GM18502 (cell line): ENCODE data around the gene GRPR.

Experiments
- ATAC-seq: cut with Tn5 transposase; IDR thresholded peaks from one replicate; pipeline ENCODE4 v1.9.1; 2021; ENCODE audit warnings: mild to moderate bottlenecking; ENCODE audit not compliant: unreplicated experiment, poor library complexity

Gene GRPR

DNA sequence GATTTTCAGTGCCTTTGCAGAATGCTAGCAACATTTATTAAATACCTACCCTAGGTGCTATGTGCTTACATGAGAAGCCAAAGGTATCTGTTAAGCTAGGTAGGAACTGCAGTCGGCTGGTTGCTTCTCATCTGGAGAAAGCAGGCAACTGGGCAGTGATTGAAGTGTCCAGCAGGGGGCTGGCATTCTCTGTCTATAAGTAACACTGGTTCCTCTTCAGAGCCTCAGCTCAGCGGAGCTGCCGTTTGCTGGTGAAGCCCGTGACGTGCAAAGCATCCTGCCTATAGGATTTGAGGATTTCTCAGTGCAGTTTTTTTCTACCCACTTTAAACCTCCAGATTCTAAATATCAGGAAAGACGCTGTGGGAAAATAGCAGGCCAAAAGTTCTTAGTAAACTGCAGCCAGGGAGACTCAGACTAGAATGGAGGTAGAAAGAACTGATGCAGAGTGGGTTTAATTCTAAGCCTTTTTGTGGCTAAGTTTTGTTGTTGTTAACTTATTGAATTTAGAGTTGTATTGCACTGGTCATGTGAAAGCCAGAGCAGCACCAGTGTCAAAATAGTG lies at the start of gene GRPR:
TSS of gene GRPR (plus strand) at position 344 of the 565 bp plus-strand sequence. CDS start 389 bp downstream, outside the sequence.
- ATAC-seq = peak; percentile 64

DNA sequence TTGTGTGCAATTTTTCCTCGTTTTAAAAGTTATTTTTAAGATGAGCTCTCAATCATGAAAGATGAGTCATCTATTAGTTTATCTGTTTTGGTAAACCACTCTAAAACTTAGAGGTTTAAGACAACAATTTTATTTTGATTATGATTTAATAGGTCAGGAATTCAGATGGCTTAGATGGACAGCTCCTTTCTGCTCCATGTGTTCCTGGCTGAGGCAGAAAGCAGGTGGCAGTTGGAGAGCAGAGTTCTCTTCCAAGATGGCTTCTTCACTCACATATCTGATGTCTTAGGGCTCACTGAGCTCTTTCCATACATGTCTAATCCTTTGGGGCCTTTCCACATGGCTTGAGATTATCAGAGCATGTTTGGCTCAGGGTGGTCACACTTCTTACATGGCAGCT lies 48.3 kb upstream of the GRPR start:
- no peak for ATAC-seq

DNA sequence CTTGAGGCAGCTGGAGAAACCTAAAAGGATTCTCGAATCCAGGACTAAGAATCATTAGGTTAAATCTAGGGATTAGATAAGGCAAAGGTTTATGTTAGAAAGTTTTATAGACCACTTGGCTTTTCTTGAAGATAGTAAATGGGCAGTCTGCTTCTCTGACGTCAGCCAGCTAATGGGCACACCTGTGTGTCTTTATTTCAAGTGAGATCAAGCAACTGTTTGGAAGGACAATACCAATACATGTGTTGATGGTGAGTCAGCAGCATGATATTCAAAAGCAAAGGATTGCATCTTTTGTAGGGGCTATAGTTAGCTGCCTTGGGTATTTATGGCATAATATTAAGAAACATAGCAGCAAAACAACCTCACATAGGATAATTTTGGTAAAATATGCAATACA lies 46.5 kb upstream of the GRPR start:
- ATAC-seq = no peak

DNA sequence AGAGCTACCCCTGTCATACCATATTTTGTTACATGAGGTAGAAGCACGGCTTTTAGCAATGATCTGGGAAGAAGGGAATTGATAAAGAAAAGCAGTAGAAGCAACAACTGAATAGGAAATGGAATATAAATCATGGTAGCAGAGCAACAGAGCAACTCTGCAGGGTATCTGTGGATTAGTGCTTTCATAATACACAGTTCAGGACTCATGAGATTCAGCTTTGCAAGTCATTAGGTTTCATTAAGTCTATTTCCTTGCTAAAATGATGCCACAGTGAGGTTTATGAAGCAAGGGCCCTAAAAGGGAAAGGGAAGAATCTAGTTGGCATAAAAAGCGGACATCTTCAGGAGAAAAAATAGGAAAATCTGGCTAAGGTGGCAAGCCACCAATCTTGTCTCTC lies 45.6 kb upstream of the GRPR start:
- no peak for ATAC-seq

DNA sequence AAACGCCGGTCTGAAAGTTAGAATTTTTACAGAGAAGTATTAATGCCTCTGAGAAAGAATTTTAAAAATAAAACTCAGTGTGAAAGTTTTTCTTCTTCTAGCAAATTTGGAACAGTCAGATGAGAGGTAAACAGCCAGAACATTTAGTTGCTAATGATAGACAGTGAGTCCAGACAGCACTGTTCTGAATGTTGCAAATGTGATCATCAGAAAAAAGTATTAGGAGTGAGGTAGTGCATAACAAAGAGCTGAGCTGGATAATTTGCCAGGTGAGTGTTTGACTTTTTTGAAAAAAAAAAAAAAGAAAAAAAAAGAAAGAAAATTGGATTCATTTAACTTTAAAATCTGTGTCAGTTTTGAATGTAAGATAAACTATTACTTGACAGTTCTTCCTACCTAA lies 42.0 kb upstream of the GRPR start:
- ATAC-seq = no peak

DNA sequence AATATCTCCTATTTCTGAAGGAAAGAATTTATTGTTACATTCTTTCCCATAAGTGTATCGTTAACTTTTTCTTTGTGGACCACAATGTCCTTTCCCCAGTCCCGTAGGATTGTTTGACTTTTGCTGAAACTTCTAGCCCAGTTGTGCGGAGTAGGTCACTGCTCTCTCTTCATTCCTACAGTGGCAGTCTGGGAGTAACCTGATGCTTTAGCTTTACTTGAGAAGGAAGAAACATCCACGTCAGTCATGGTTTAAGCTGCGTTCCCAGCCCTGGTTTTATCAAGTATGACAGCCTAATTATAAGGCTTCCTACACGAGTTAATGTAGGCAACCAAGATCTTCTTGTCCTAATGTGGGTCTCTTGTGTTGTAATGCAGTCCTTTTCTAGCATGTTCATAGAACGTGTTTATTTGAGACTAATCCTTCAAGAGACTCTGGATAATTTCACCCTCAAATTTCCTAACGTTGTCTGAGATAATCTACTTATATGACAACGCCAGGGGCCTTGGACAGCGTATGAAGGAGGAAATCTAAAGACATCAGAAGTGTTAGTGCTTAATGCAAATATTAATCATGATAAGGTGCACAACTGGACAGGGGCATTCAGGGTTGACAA lies 40.8 kb upstream of the GRPR start:
- ATAC-seq = no peak

DNA sequence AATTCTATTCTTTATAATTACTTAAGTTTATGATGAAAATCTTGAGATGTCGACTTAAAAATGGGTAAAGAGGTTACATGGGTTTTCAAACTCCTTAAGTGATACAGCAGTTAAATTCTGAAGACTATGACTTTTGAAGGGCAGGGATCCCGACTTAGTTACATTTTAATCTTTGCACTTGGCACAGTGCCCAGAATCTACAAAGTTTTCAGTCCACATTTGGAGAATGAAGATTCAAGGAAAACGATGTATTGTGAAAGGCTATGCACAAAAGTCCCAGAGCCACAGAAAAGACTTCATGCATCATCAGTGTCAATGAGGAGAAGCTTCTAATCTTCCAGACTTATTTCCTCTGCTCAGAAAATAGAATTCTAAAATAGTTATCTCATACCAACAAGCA lies 36.3 kb upstream of the GRPR start:
- ATAC-seq = no peak

DNA sequence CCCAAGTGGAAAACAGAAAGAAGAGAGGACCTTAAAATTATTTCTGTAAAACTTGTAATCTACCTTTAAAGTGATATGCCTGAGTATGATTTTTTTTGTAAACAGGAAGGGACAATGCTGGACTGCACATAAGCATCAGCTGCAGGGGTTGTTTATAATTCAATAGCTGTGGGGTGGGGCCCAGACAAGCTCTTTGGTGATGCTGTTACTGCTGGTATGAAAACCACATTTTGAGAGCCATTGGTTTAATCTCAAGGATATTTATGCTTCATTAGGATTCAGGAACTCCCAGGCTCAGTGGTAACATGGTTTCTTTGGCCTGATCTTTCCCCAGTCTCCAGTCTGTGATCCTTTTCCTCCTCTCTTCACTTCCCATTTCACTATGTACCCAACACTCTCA lies 34.3 kb upstream of the GRPR start:
- ATAC-seq = no peak

DNA sequence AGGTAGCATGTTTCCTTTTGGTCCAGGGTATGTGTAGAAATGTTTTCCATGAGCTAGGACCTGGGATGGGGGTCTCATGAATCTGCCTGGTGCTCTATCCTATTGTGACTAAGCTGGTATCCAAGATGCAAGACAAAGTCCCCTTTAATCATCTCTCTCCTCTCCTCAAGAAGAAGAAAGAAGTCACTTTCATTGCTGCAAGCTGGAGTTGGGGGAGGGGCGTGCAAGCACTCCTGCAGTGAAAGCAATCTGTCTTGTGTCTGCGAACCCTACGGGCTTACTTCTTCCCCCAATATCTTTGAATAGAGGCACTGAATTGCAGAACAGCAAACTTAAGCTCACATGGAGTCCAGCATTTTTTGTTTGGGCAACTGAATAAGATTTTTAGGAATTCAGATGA lies 27.2 kb upstream of the GRPR start:
- ATAC-seq = no peak

DNA sequence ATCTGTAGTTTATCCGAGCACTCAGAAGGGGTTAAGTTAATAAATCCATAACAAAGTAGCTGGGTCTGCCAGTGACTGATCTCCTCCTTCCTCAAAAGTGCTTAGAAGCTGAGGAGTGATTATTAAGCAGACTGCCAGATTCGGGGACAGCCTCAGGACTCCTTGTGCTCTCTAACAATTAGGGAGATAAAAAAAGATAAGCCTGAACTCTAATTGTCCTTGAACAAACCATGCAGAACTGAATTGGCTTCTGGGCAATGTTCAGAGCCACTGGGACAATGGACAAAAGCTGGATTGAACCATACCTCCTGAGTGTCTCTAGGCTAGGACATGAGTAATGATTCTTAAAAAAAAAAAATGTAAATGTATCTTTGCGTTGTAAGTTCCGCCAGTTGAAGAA lies 22.7 kb upstream of the GRPR start:
- no peak for ATAC-seq

DNA sequence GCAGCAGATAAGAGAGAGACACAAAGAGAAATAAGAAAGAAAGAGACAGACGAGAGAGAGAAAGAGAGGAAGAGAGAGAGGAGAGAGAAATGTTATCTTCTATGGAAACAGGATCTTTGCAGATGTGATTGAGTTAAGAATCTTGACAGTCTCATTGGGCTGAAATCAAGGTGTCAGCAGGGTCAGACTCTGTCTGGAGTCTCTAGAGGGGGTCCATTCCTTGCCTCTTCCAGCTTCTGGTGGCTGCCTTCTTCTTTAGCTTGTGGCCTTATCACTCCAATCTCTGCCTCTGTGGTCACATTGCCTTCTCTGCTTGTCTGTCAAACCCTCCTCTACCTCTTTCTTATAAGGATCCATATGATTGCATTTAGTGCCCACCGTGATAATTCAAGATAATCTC lies 21.8 kb upstream of the GRPR start:
- ATAC-seq = no peak

DNA sequence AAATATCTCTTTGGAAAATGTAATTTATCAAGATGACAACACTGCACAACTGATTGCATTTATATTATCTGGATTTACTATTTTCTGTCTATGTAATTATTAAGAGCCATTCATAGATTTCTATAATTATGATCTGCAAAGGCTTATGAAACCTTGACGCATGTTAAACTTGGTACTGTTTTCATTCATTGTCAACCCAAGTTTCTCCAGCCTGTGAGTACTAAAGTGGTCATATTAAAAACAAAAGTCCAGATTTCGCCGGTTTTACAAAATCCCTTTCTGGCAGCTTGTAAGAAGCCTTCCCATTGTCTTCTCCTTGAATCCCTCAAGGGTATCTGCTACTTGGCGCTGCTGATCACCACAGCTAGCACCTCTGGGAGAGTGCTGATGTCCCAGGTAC lies 19.7 kb upstream of the GRPR start:
- no peak for ATAC-seq

DNA sequence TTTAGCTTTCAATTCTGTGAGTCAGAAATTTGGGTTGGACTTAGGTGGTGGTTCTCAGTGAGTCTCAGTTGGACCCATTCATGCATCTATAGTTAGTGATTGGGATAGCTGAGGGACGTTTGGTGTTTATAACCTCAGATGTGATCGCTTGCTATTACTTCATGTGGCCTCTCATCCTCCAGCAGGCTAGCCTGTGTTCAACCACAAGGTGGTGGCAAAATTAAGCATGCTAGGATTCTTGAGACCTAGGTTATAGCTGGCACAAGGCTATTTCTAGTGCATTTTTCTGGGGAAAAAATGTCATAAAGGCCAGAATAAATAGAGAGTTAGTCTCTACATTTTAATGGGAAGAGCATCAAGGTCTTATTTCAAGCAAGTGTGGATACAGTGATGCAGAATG lies 10.9 kb upstream of the GRPR start:
- no peak for ATAC-seq

DNA sequence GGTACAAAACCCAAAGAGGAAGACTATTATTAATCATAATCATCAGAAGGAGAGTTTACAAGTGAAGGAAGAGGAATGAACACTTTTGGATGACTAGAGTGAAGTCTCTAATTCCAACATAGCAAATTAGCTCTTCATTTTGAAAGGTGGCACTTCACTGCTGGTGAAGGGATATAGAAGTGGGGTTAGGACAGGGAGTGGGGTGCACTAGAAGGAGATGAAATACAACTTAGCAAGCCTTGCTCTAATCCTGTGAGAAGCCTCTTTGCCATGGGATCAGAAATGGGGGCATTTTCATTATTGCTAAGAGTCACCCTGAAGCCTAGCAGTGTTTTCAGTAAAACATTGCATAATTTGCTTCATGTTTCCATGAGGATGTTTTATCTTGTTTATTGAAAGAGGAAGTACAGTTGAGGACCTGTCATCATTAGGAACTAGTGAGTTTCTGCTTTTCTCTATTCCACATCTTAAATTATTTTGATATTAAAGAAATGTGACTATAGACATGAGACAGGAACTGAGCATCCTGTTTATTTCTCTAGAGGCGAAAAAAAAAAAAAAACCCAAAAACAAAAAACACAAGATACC lies 9.3 kb upstream of the GRPR start:
- no peak for ATAC-seq

DNA sequence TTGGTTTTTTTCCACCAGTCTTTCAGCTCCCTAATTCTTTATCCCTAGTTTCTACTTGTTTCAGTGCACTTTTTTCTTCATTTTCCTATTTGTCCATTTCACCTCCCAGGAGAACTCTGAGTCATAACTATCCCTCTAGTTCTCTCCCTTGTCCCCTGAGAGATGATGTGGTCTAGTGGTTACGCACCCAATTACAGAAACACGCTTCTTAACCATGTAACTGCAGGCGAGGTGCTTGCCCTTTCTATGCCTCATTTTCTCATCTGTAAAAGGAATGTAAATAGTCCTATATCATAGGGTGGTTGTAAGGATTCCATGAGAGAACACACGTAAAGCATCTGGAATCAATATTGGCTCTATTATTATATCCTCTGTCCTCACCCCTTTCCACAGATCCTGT lies 8.8 kb upstream of the GRPR start:
- ATAC-seq = no peak

DNA sequence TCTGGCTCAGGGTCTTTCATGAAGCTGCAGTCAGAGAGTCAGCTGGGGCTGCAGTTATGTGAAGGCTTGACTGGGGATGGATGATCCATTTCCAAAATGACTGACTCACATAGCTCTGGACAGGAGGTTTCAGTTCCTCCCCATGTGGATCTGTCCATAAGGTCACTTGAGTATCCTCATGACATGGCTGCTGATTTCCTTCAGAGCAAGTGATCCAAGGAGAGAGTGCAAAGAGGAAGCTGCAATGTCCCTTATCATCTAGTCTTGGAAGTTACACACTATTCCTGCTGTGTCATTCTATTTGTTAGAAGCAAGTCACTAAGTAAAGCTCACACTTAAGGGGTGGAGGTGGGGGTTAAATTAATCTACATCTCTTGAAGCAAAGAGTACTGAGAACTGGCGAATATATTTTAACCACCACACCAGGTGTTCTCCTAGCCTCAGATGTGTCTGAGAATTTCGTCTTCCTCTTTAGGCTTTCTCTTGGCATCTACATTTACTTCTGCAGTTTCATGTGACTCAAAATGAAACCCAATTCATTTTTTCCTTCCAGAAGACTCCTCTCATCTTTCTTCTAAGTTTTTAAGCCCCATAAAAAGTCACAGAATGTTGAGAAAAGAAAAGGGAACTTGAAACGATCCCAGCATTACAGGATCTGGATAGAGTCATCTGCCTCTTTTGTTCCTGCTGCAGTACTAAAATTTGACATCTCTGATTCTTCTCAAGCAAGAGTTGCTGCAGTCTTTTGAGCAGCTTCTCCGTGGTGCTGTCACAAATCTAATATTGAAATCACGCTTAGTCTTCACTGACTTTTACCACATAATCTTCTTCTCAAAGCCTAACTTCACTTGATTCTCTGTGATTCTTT lies 3.8 kb upstream of the GRPR start:
- peak; percentile 87 for ATAC-seq

DNA sequence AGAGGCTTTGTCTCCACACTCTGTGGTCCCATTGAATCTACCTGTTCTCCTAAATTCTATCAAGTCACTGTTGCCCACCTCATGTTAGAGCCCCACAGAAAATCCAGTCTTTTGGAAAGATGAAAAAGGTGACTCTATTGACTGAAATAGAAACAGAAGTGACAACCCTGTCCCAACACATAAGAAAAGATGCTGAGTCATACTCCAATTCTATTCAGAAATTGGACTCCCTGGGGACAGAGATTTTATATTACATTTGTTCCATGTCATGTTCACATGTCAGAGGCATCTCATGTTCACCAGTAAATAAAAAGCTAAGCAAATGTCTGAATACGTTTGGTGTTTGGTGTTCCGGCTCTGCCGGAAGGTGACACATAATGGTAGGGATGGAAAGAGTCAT lies 2.9 kb upstream of the GRPR start:
- no peak for ATAC-seq

DNA sequence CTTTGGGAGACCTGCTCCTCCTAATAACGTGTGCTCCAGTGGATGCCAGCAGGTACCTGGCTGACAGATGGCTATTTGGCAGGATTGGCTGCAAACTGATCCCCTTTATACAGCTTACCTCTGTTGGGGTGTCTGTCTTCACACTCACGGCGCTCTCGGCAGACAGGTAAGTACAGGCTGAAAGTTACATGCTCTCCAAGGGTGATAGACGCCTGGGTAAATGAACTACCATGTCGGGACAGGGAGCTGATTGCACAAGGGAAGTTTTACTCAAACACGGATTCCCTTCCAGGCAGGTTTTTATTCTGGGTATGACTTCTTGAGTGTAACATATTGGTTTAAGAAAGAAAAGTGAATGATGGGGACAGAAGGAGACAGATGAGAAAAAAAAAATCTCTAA lies 836 bp downstream of the GRPR start:
- ATAC-seq = no peak

DNA sequence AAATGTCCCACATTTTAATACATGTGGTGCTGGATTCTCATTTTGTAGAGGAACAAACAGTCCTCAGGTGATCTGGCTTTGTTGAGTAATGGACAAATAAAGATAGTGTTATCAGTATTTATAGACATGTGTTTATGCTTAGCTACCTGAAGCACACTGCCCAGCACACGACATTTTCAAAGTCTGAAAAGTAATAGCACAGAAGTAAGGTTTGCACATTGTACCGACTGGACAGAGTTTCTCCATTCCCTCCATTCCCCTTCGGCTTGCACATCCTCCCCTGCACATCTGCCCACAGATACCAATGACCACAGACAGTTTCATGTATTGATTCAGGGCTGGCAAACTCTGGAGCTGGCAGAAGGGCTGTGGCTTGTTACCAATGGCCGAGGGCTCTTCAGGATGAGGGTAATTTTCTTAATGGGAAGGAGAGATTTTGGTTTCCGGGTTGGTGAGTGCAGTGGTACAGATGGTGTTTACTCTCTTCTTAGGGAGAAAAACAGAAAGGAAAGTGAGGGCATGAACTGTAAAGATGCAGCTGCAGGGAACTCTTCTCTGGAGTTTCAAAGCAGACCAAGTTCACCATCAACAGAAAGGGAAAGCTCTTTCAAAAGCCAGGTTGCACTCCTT lies 2.3 kb downstream of the GRPR start:
- ATAC-seq = no peak

DNA sequence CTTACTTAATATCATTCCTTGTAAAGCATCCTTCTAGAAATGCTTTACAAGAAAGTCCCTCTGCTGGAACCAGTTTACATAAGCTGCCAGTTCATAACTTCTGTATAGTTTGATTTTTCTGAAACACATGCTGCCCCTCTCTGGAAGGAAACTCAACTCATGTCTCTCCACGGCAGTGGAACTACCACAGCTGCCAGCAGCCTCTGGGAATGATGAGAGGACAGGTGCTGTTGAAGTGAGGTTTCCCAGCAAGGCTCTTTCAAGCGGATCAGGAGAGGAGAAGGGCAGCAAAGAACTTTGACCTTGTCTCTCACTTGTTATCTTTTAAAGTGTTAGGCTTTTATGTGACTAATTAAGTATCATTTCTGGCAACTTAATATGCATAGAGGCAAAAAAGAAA lies 7.3 kb downstream of the GRPR start:
- no peak for ATAC-seq

DNA sequence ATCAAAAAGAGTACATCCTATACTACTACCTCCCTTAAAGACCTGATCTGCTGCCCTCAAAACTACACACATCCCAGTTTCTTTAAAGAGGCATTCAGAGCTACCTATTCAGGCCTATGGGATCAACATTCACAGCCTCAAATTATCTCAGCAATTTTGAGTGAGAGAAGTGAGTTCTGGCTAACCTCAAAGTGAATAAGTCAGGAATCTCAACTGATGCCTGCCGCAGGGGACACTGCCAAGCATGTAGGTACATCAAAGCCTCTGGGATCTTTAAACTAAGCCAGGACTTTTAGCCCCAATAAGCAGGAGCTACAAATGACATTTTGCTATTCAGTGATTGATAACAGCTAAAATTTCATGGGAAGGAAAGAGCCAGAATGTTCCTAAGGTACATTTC lies 11.6 kb downstream of the GRPR start:
- ATAC-seq = no peak
